GM23338 (cell line): Measurements from ENCODE around the gene OTP.

Source experiments
- ZNF114 ChIP-seq: fragments of 250-450 bp; sonication (Bioruptor Pico); IDR thresholded peaks from 2 replicates; pipeline ENCODE4 v1.5.0; 2020; ENCODE audit warnings: mild to moderate bottlenecking, moderate library complexity
- TF ChIP-seq, protein P1 (sequence below), 2 experiments: fragments of 200-600 bp in 1 of 2; sonication (generic) in 1 of 2; conservative IDR thresholded peaks; 2 replicates each; pipeline versions ENCODE4 v1.5.1 to v1.6.1; 2016 to 2017; ENCODE audit warnings: antibody characterized with exemption in 2 of 2, low read depth in 2 of 2, mild to moderate bottlenecking in 2 of 2, moderate library complexity in 1 of 2

DNA sequence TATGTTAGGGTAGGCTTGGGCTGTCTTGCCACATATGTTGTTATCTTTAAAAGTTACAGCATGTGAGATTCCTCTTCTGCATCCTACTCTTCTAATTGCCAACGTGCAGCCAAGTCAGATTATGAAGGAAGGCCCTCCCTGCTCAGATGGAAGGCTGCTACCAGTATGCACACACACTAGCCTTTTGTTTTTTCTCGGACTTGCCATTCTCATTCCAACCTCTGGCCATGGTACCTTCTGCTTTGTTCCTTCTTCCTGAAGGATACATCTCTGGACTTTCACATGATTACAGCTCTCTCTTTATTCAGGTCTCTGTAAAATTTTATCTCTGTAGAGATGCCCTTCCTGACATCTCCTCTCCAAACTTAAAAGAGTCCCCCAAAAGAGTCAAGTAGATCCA lies 12.8 kb upstream of the OTP start:
- TF ChIP-seq ZNF114: no peak
- TF ChIP-seq, protein P1, sequence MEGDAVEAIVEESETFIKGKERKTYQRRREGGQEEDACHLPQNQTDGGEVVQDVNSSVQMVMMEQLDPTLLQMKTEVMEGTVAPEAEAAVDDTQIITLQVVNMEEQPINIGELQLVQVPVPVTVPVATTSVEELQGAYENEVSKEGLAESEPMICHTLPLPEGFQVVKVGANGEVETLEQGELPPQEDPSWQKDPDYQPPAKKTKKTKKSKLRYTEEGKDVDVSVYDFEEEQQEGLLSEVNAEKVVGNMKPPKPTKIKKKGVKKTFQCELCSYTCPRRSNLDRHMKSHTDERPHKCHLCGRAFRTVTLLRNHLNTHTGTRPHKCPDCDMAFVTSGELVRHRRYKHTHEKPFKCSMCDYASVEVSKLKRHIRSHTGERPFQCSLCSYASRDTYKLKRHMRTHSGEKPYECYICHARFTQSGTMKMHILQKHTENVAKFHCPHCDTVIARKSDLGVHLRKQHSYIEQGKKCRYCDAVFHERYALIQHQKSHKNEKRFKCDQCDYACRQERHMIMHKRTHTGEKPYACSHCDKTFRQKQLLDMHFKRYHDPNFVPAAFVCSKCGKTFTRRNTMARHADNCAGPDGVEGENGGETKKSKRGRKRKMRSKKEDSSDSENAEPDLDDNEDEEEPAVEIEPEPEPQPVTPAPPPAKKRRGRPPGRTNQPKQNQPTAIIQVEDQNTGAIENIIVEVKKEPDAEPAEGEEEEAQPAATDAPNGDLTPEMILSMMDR (conservative IDR thresholded peaks at IDR 0.05; ENCODE audit: low read depth in 2 of 2): no peak
